Glutamatergic neuron (in vitro differentiated cells): ENCODE measurements around the gene TBX18. TPM values are rescaled to one million over a fixed set of nuclear protein-coding genes. Genes with fewer than 3 reads are reported as not detected.

Source experiments
- DNase-seq: peaks from one replicate; pipeline ENCODE4 v3.0.0; 2022
- H3K27ac Mint-ChIP-seq: one replicate; pipeline ENCODE4 v1.8.0; 2020; ENCODE audit warnings: mild to moderate bottlenecking, mixed read lengths, inconsistent platforms; ENCODE audit not compliant: unreplicated experiment
- H3K27me3 Mint-ChIP-seq: one replicate; pipeline ENCODE4 v1.8.0; 2020; ENCODE audit warnings: mild to moderate bottlenecking, moderate library complexity, mixed read lengths, inconsistent platforms; ENCODE audit not compliant: unreplicated experiment
- H3K36me3 Mint-ChIP-seq: one replicate; pipeline ENCODE4 v1.8.0; 2020; ENCODE audit warnings: mild to moderate bottlenecking, mixed read lengths, inconsistent platforms; ENCODE audit not compliant: unreplicated experiment
- H3K4me1 Mint-ChIP-seq: one replicate; pipeline ENCODE4 v1.8.0; 2020; ENCODE audit warnings: mild to moderate bottlenecking, low read depth, mixed read lengths, inconsistent platforms; ENCODE audit not compliant: unreplicated experiment
- H3K4me3 Mint-ChIP-seq: one replicate; pipeline ENCODE4 v1.8.0; 2020; ENCODE audit warnings: mild to moderate bottlenecking, mixed read lengths, inconsistent platforms; ENCODE audit not compliant: unreplicated experiment
- H3K9me3 Mint-ChIP-seq: one replicate; pipeline ENCODE4 v1.8.0; 2020; ENCODE audit warnings: mild to moderate bottlenecking, moderate library complexity, mixed read lengths, inconsistent platforms; ENCODE audit not compliant: unreplicated experiment
- total RNA-seq: library from RNA; stranded (reverse); fragmentation: NEBNext Ultra II Directional; extraction: Animal tissue kit (Norgen Biotek cat#: 25700); gene quantifications from one replicate; pipeline ENCODE4 v1.2.1, GENCODE V29; 2021; ENCODE audit not compliant: unreplicated experiment
- TF ChIP-seq, protein P1 (sequence below): fragments of 200-600 bp; sonication (generic); IDR thresholded peaks from one replicate; pipeline ENCODE4 v1.5.0; 2021; ENCODE audit not compliant: partially characterized antibody, unreplicated experiment

TBX18 gene
- total RNA-seq, 1 donor from 2014 or later: 5.1 TPM

DNA sequence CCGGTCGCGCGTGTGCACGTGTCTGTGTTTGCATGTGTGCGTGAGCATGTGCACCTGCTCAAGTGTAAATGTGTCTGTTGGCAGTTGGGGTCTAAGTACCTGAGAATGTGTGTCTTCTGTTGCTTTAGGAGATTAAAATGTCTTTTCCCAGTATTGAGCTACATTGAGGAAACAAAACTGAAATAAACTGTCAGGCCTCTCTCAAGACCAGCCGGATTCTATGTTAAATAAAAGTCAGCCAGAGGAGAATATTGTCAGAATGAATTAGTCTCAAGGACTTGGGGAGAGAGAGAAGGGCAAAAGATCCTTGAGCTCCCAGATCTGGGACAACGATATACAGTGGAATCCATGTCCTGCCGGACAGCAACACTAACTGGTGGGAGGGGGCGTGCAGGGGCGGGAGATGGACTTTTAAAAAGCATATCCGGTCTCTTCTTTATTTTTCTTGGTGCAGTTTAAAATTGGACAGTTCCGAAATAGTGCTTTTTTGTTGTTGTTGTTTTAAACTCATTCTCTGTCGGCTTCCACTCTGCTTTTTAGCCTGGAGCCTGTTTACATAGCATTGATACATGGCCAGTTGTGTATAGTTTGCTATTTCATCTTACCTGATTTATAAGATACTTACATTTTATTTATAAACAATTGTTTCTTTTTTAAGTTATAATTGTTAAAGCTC, 3.3 kb upstream of the TBX18 start:
- TF ChIP-seq, protein P1, sequence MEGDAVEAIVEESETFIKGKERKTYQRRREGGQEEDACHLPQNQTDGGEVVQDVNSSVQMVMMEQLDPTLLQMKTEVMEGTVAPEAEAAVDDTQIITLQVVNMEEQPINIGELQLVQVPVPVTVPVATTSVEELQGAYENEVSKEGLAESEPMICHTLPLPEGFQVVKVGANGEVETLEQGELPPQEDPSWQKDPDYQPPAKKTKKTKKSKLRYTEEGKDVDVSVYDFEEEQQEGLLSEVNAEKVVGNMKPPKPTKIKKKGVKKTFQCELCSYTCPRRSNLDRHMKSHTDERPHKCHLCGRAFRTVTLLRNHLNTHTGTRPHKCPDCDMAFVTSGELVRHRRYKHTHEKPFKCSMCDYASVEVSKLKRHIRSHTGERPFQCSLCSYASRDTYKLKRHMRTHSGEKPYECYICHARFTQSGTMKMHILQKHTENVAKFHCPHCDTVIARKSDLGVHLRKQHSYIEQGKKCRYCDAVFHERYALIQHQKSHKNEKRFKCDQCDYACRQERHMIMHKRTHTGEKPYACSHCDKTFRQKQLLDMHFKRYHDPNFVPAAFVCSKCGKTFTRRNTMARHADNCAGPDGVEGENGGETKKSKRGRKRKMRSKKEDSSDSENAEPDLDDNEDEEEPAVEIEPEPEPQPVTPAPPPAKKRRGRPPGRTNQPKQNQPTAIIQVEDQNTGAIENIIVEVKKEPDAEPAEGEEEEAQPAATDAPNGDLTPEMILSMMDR: no peak
- peaks cover 36% of the 10 kb centered on the region for H3K27me3 Mint-ChIP-seq
- DNase-seq: no peak
- H3K4me3 Mint-ChIP-seq: no peak overlapping the region
- H3K9me3 Mint-ChIP-seq: peaks cover 20% of the 10 kb centered on the region
- H3K27ac Mint-ChIP-seq: no peak overlapping the region
- no peaks in the 10 kb centered on the region for H3K36me3 Mint-ChIP-seq
- H3K4me1 Mint-ChIP-seq: peaks cover 16% of the 10 kb centered on the region

DNA sequence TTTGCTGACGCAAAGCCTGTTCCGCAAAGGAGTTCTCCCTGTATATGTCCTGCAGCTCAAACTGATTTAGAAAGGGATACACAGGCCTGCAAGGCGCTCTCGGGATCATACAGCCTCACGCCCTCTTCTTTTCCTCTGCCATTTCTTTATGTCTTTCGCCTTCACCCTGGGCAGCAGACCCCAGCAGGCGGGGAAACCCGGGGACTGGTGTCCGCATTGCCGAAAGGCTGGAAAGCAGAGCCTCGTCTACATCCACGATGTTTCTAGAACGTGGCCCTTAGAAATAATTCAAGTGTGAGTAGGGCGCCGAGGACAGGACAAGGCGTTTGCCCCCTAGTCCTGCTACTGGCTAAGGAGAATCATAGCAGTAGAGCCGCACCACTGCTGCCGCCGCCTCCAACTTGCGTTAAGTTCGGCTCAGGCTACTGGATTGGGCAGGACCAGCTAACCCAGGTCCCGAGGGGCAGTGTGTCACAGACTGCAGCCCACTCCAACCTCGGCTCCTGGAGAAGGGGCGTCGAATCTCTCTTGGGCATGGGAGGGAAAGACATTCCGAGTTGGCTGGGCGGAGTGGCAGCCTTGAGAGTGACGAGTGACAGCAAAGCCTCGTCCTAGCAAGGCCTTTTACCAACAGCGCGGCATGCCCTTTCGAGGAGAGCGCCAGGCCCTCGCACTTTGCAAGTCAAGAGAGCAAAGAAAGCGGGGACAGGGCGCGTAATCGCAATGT, 2.6 kb upstream of the TBX18 start:
- H3K27ac Mint-ChIP-seq: no peak overlapping the region
- peak; percentile 38 for DNase-seq

DNA sequence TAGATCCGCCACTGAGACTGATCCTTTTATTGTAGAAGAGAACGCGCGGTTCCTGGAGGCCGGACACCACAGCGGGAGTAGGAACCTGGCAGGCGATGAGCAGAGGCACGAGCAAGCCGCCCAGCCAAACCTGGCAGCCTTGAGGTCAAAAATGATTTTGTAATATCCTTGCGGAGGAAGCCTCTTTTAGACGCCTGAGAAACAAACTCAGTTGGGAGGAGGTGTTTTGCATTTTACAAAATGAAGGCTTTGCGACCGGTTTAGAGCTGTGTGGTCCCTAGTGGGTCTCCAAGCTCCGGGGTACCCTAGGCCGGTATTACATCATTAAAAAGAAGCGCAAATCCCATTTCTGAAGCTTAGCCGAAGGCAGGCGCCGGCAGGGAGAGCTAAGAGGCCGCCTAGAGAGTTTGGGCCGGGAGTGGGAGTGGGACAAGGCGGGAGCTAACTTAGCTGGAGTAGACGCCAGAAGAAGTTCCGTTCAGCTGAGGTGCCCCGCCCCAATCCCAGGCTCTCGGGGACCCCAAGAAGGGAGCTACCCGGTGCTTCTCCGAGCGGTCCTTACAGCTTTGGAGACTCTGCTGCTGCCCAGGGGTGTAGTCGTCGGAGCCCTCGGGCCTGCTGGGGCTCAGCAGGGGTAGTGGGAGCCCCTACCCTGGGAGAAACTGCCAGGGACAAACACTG, 1.9 kb upstream of the TBX18 start:
- H3K9me3 Mint-ChIP-seq: peaks cover 15% of the 10 kb centered on the region
- H3K27ac Mint-ChIP-seq: no peak overlapping the region
- DNase-seq: no peak
- TF ChIP-seq, protein P1: no peak
- no peaks in the 10 kb centered on the region for H3K36me3 Mint-ChIP-seq
- H3K4me1 Mint-ChIP-seq: peaks cover 16% of the 10 kb centered on the region
- peak overlapping the region; percentile 48 for H3K4me3 Mint-ChIP-seq
- H3K27me3 Mint-ChIP-seq: peaks cover 29% of the 10 kb centered on the region

More for the DNA sequence above, 2.6 kb upstream of the TBX18 start:
- TF ChIP-seq, protein P1: no peak
- H3K36me3 Mint-ChIP-seq: no peaks in the 10 kb centered on the region
- no peak overlapping the region for H3K4me3 Mint-ChIP-seq
- H3K4me1 Mint-ChIP-seq: peaks cover 16% of the 10 kb centered on the region
- peaks cover 16% of the 10 kb centered on the region for H3K9me3 Mint-ChIP-seq
- H3K27me3 Mint-ChIP-seq: peaks cover 33% of the 10 kb centered on the region

DNA sequence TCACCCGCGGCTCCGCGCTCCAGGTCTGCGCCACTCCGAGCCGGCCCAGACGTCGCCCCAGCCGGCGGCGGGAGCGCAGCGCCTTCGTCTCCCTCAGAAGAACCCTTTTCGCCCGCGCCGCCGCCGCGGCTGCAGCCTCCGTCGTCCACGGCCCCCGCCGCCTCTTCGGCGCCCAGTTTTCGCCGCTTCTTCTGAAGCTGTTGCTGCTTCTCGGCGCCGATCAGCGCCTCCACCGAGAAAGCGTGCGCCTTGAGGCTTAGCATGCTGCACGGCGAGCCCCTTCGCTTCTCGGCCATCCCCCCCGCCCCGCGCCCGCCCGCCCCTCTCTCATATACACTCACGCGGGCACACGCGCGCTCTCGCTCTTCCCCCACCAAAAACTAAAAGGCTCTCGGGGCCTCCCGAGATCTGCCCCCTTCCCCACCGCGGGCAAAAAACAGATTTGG, 489 bp downstream of the TBX18 start:
- Mint-ChIP-seq H3K36me3 (no peaks in the 10 kb centered on the region), H3K4me1 (peaks cover 13% of the 10 kb centered on the region), H3K9me3 (peaks cover 15% of the 10 kb centered on the region), H3K27me3 (peaks cover 25% of the 10 kb centered on the region), H3K27ac (no peak overlapping the region), H3K4me3 (peak overlapping the region; percentile 95)
- TF ChIP-seq, protein P1: no peak
- peak; percentile 55 for DNase-seq
